Activated CD4-positive, alpha-beta T cell treated with anti-CD3 and anti-CD28 coated beads, Interleukin-2, amount 50 U/mL, for 4 hours (primary cell): Measurements from ENCODE around the gene HIVEP1.

Experiments
- DNase-seq, 2 experiments: peaks; one replicate each; pipeline ENCODE4 v3.0.0-alpha.2; 2020

The HIVEP1 gene

DNA sequence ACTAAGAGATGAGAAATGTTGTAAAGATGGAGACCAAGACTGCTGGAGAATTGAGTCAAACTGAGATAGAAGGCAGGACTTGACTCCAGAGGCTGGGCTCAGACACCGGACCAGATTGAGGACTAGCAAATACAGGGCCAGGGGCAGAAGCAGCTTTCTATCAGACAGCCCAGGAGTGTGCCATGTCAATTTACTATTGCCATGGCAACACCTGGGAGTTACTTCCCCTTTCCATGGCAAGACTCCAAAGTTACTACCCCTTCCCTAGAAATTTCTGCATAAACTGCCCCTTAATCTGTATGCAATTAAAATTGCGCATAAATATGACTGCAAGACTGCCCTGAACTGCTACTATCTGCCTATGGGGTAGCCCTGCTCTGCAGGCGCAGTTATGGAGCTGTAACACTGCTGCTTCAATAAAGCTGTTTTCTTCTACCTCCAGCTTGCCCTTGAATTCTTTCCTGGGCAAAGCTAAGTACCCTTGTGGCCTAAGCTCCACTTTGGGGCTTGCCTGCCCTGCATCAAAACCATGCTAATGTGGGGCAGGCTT, 188.0 kb downstream of the HIVEP1 start:
- DNase-seq, result no peak

- no peak for DNase-seq
Observed at GRCh38 chr6:12200761-12201160, 188.6 kb downstream of the HIVEP1 start.

- DNase-seq, result no peak
Observed at GRCh38 chr6:12203001-12203400, 190.9 kb downstream of the HIVEP1 start.

- no peak for DNase-seq
Observed at GRCh38 chr6:12208190-12208589, 196.1 kb downstream of the HIVEP1 start.

- no peak for DNase-seq
Observed at GRCh38 chr6:12208673-12209072, 196.6 kb downstream of the HIVEP1 start.
